Lower leg skin (tissue), 3 donors: ENCODE data around the gene ZSCAN5A.
"Not testable (repeated sequence)": the region's sequence is repeated elsewhere in the genome, so short reads cannot be mapped to it uniquely, and the experiment has no call there.

Experiments used
- CTCF ChIP-seq, 3 donors: fragments of 450-650 bp; IDR thresholded peaks; one replicate each; pipeline ENCODE4 v1.5.1; 2016; ENCODE audit warnings: antibody characterized with exemption in 3 of 3, mild to moderate bottlenecking in 3 of 3, moderate library complexity in 2 of 3
- POLR2A ChIP-seq, 2 donors: fragments of 450-650 bp; IDR thresholded peaks; one replicate each; pipeline ENCODE4 v1.6.1; 2016 to 2017; ENCODE audit warnings: antibody characterized with exemption in 2 of 2, mild to moderate bottlenecking in 1 of 2, moderate library complexity in 1 of 2

- not testable (repeated sequence) for TF ChIP-seq CTCF, POLR2A (IDR thresholded peaks at IDR 0.05)
Observed at GRCh38 chr19:56248736-56249338, 65.8 kb downstream of the ZSCAN5A start.
